Sigmoid colon (tissue), 7 donors: ENCODE data around the gene DKK3. TPM values are rescaled to one million over a fixed set of nuclear protein-coding genes. Genes with fewer than 3 reads are reported as not detected.

Experiments
- DNase-seq: peaks from one replicate; pipeline ENCODE4 v3.0.0-alpha.2; 2019
- H3K27ac ChIP-seq, 4 donors: fragments of 200-600 bp; sonication (generic); one replicate each; pipeline ENCODE4 v1.5.1; 2016 to 2019; ENCODE audit warnings: mild to moderate bottlenecking in 1 of 4
- H3K27me3 ChIP-seq, 3 donors: fragments of 200-600 bp; sonication (generic); one replicate each; pipeline ENCODE4 v1.5.1; 2019; ENCODE audit warnings: mild to moderate bottlenecking in 1 of 3
- H3K36me3 ChIP-seq, 4 donors: fragments of 200-600 bp; sonication (generic); one replicate each; pipeline ENCODE4 v1.5.1; 2016 to 2019
- H3K4me1 ChIP-seq, 4 donors: fragments of 200-600 bp; sonication (generic); one replicate each; pipeline ENCODE4 v1.5.1; 2017 to 2019
- H3K4me3 ChIP-seq, 4 donors: fragments of 200-600 bp; sonication (generic); one replicate each; pipeline ENCODE4 v1.5.1; 2017 to 2019; ENCODE audit warnings: mild to moderate bottlenecking in 2 of 4, moderate library complexity in 1 of 4
- H3K9me3 ChIP-seq, 4 donors: fragments of 200-600 bp in 3 of 4; sonication (generic) in 3 of 4; one replicate each; pipeline versions ENCODE4 v1.5.1 to v1.6.1; 2013 to 2019
- EP300 ChIP-seq, 4 donors: sonication (generic); formaldehyde crosslinking; IDR thresholded peaks; one replicate each; pipeline ENCODE4 v1.6.1; 2017; ENCODE audit warnings: antibody characterized with exemption in 4 of 4
- POLR2A ChIP-seq, 2 donors: fragments of 450-650 bp; IDR thresholded peaks; one replicate each; pipeline ENCODE4 v1.6.1; 2016; ENCODE audit warnings: antibody characterized with exemption in 2 of 2, mild to moderate bottlenecking in 2 of 2, moderate library complexity in 2 of 2
- POLR2AphosphoS5 ChIP-seq, 4 donors: sonication (generic); formaldehyde crosslinking; IDR thresholded peaks; one replicate each; pipeline ENCODE4 v1.6.1; 2017; ENCODE audit warnings: antibody characterized with exemption in 4 of 4
- WGBS, 2 donors: extraction: QIAGEN DNeasy Blood & Tissue Kit; methylation state at CpG; one replicate each; pipeline ENCODE4 v1.1.7; 2013; 5-methylcytosine and 5-hydroxymethylcytosine counted together
- intact Hi-C: fragments of 100-400 bp; cut with DNase I; formaldehyde crosslinking; loops from one replicate; pipeline ENCODE4 v1.15.1; 2023
- polyA plus RNA-seq, 3 donors: library from polyadenylated mRNA; stranded (reverse); fragments of 200-250 nt; gene quantifications; one replicate each; pipeline ENCODE4 v1.2.3, GENCODE V29; 2013
- total RNA-seq, 4 donors: library from RNA; depleted of rRNA; stranded (reverse); fragments of >200 nt; gene quantifications; one replicate each; pipeline ENCODE4 v1.1.0, GENCODE V29; 2016
- TF ChIP-seq, protein P1 (sequence below), 4 experiments: fragments of 450-650 bp in 3 of 4; fragments of 200-600 bp in 1 of 4; IDR thresholded peaks; one replicate each; pipeline ENCODE4 v1.5.1; 2016 to 2019; ENCODE audit warnings: antibody characterized with exemption in 4 of 4, mild to moderate bottlenecking in 3 of 4, moderate library complexity in 2 of 4
- donor health status: healthy with polysubstance abuse.
- donor health status: Bipolar disorder and iron deficiency.
- donor health status: healthy.

The DKK3 gene
- total and polyA plus RNA-seq, 7 donors = 6.0 to 181 (median 83.6) TPM

DNA sequence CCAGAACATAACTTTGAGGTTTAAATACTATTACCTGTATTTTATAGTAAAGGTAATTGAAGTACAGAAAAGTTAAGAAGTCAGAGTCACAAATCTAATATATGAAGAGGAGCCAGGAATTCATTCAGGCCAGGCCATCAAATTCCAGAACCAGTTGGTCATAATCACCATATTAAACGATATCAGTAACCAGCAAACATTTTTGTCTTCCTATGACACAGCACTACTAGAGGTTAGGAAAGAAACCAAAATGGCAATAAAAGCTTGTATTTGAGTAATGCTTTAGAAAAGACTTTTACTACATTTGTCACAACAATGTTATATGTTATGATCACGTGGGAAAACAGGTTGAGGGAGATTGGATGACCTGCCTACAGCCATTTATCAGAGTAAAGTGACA, 62.2 kb downstream of the DKK3 start:
- Histone ChIP-seq H3K27ac (no peak overlapping the region), H3K4me3 (no peak overlapping the region), H3K9me3 (no peaks in the 10 kb centered on the region), H3K4me1 (peaks cover 0 to 3% (median 2%) of the 10 kb centered on the region in 4 donors), H3K36me3 (peaks cover 0 to 68% (median 16%) of the 10 kb centered on the region in 4 donors), H3K27me3 (no peaks in the 10 kb centered on the region)
- intact Hi-C loops = no loop called here
- TF ChIP-seq POLR2AphosphoS5 (IDR thresholded peaks at IDR 0.05) (no peak), EP300 (IDR thresholded peaks at IDR 0.05) (no peak), POLR2A (IDR thresholded peaks at IDR 0.05) (no peak)
- TF ChIP-seq, protein P1, sequence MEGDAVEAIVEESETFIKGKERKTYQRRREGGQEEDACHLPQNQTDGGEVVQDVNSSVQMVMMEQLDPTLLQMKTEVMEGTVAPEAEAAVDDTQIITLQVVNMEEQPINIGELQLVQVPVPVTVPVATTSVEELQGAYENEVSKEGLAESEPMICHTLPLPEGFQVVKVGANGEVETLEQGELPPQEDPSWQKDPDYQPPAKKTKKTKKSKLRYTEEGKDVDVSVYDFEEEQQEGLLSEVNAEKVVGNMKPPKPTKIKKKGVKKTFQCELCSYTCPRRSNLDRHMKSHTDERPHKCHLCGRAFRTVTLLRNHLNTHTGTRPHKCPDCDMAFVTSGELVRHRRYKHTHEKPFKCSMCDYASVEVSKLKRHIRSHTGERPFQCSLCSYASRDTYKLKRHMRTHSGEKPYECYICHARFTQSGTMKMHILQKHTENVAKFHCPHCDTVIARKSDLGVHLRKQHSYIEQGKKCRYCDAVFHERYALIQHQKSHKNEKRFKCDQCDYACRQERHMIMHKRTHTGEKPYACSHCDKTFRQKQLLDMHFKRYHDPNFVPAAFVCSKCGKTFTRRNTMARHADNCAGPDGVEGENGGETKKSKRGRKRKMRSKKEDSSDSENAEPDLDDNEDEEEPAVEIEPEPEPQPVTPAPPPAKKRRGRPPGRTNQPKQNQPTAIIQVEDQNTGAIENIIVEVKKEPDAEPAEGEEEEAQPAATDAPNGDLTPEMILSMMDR (IDR thresholded peaks at IDR 0.05) = no peak
- 91 to 92% methylated on average over 2 of the region's 2 CpGs for WGBS, 2 donors
- DNase-seq = no peak

DNA sequence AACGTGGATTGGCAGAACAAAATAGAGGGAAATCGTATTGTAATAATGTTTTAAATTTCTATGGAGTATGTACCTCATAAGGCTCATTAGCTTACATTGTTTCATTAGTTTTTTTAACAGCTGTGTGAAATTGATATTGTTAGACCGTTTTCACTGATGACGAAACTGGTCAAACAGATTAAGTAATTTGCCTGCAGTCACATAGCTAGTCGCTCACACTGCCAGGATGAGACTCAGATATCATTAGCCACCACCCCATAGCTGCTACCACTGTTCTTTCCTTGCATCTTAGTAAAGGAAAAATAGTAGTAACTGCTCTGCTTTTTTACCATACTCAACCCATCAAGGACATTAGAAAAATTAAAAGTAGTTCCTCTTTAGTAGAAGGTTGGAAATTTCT, 64.0 kb downstream of the DKK3 start:
- intact Hi-C loops = no loop called here
- no peak for DNase-seq
- TF ChIP-seq EP300 (IDR thresholded peaks at IDR 0.05) (no peak), POLR2AphosphoS5 (IDR thresholded peaks at IDR 0.05) (no peak), POLR2A (IDR thresholded peaks at IDR 0.05) (no peak)
- TF ChIP-seq, protein P1 (IDR thresholded peaks at IDR 0.05) = no peak
- Histone ChIP-seq H3K27me3 (no peaks in the 10 kb centered on the region), H3K36me3 (peaks cover 7 to 68% (median 13%) of the 10 kb centered on the region in 4 donors), H3K9me3 (no peaks in the 10 kb centered on the region), H3K4me1 (peaks cover 0 to 3% (median 2%) of the 10 kb centered on the region in 4 donors), H3K27ac (no peak overlapping the region), H3K4me3 (no peak overlapping the region)
- WGBS, 2 donors = 93 to 94% methylated on average over 5 of the region's 5 CpGs

- no peak for DNase-seq
- H3K27me3 ChIP-seq = no peaks in the 10 kb centered on the region
- H3K36me3 ChIP-seq = peaks cover 7 to 70% (median 21%) of the 10 kb centered on the region in 4 donors
- peaks cover 0 to 8% (median 0%) of the 10 kb centered on the region in 4 donors for H3K4me1 ChIP-seq
- H3K9me3 ChIP-seq = no peaks in the 10 kb centered on the region
- intact Hi-C loops = no loop called here
- TF ChIP-seq, protein P1 (IDR thresholded peaks at IDR 0.05) = no peak
- TF ChIP-seq EP300 (IDR thresholded peaks at IDR 0.05) = no peak
- TF ChIP-seq POLR2AphosphoS5 (IDR thresholded peaks at IDR 0.05) = no peak
- no peak for TF ChIP-seq POLR2A (IDR thresholded peaks at IDR 0.05)
- no peak overlapping the region for H3K27ac ChIP-seq
- 95 to 96% methylated on average over 3 of the region's 3 CpGs for WGBS, 2 donors
- no peak overlapping the region for H3K4me3 ChIP-seq
Observed at GRCh38 chr11:11942668-11943067, 65.8 kb downstream of the DKK3 start.

GRCh38 chr11:11940551-11940950, 67.9 kb downstream of the DKK3 start:
- no peak for DNase-seq
- no peak overlapping the region for H3K27ac ChIP-seq
- no peak for TF ChIP-seq POLR2AphosphoS5 (IDR thresholded peaks at IDR 0.05)
- TF ChIP-seq, protein P1 (IDR thresholded peaks at IDR 0.05) = no peak
- no peak for TF ChIP-seq EP300 (IDR thresholded peaks at IDR 0.05)
- no peak for TF ChIP-seq POLR2A (IDR thresholded peaks at IDR 0.05)
- no peaks in the 10 kb centered on the region for H3K9me3 ChIP-seq
- H3K36me3 ChIP-seq = peaks cover 7 to 90% (median 19%) of the 10 kb centered on the region in 4 donors
- peaks cover 0 to 4% (median 0%) of the 10 kb centered on the region in 4 donors for H3K4me1 ChIP-seq
- intact Hi-C loops = no loop called here
- H3K4me3 ChIP-seq = no peak overlapping the region
- no peaks in the 10 kb centered on the region for H3K27me3 ChIP-seq

GRCh38 chr11:11937957-11938356, 70.5 kb downstream of the DKK3 start:
- H3K4me3 ChIP-seq = no peak overlapping the region
- H3K4me1 ChIP-seq = peaks cover 0 to 4% (median 0%) of the 10 kb centered on the region in 4 donors
- H3K27me3 ChIP-seq = no peaks in the 10 kb centered on the region
- H3K36me3 ChIP-seq = peaks cover 7 to 96% (median 22%) of the 10 kb centered on the region in 4 donors
- TF ChIP-seq, protein P1 (IDR thresholded peaks at IDR 0.05) = no peak
- no peak for TF ChIP-seq POLR2AphosphoS5 (IDR thresholded peaks at IDR 0.05)
- no peak for TF ChIP-seq EP300 (IDR thresholded peaks at IDR 0.05)
- no peak for TF ChIP-seq POLR2A (IDR thresholded peaks at IDR 0.05)
- DNase-seq = no peak
- H3K9me3 ChIP-seq = no peaks in the 10 kb centered on the region
- 90 to 96% methylated on average over 1 of the region's 1 CpG for WGBS, 2 donors
- no peak overlapping the region for H3K27ac ChIP-seq
- intact Hi-C loops = no loop called here
